PC-3 (cell line): ENCODE data around the gene BRWD1. TPM values are rescaled to one million over a fixed set of nuclear protein-coding genes. Genes with fewer than 3 reads are reported as not detected.

Source experiments
- ATAC-seq: fragments of 200-7000 bp; cut with Tn5 transposase; 2 replicates; pipeline ENCODE4 v1.9.1; 2020; ENCODE audit warnings: mild to moderate bottlenecking, moderate library complexity
- BruUV-seq: library from RNA; stranded (reverse); fragments of 400-500 nt; replicated peaks from 2 replicates; lab custom pipeline; 2021; lab: Mats Ljungman, UMichigan
- CTCF ChIA-PET: fragments of 300-600 bp; sonication (Branson Sonifier 250); formaldehyde crosslinking; loops from one replicate; lab custom pipeline; 2022; ENCODE audit warnings: antibody characterized with exemption; lab: Charles Lee
- POLR2A ChIA-PET: fragments of 300-600 bp; sonication (Branson Sonifier 250); formaldehyde crosslinking; loops from one replicate; lab custom pipeline; 2022; ENCODE audit warnings: antibody characterized with exemption; ENCODE audit not compliant: unreplicated experiment; lab: Charles Lee
- DNase-seq: peaks from one replicate; pipeline ENCODE4 v3.0.0-alpha.2; 2015
- H2AFZ ChIP-seq: fragments of 300-600 bp; sonication (generic); 2 replicates; pipeline ENCODE4 v1.6.0; 2016; ENCODE audit warnings: antibody characterized with exemption, low read length
- H3F3A ChIP-seq: fragments of 300-600 bp; sonication (generic); one replicate; pipeline ENCODE4 v1.6.0; 2017; ENCODE audit warnings: antibody characterized with exemption, low read length, control low read depth, mild to moderate bottlenecking; ENCODE audit not compliant: unreplicated experiment
- H3K27ac ChIP-seq: fragments of 300-600 bp; sonication (generic); 2 replicates; pipeline ENCODE4 v1.5.1; 2016; ENCODE audit warnings: mild to moderate bottlenecking, low read length
- H3K27me3 ChIP-seq: fragments of 300-600 bp; sonication (generic); 2 replicates; pipeline ENCODE4 v1.6.1; 2016; ENCODE audit warnings: low read length, mixed read lengths
- H3K36me3 ChIP-seq: fragments of 300-600 bp; sonication (generic); 2 replicates; pipeline ENCODE4 v1.6.1; 2016; ENCODE audit warnings: low read depth, mixed run types, low read length, mixed read lengths
- H3K4me1 ChIP-seq: fragments of 300-600 bp; sonication (generic); 2 replicates; pipeline ENCODE4 v1.5.1; 2016; ENCODE audit warnings: low read length; ENCODE audit not compliant: insufficient read depth
- H3K4me2 ChIP-seq: fragments of 300-600 bp; sonication (generic); 2 replicates; pipeline ENCODE4 v1.6.0; 2016; ENCODE audit warnings: low read length
- H3K4me3 ChIP-seq: fragments of 300-600 bp; sonication (generic); 2 replicates; pipeline ENCODE4 v1.5.1; 2016; ENCODE audit warnings: mild to moderate bottlenecking, low read length, mixed read lengths
- H3K79me2 ChIP-seq: fragments of 300-600 bp; sonication (generic); 2 replicates; pipeline ENCODE4 v1.6.1; 2017; ENCODE audit warnings: low read length, mixed read lengths
- H3K9ac ChIP-seq: fragments of 300-600 bp; sonication (generic); 2 replicates; pipeline ENCODE4 v1.6.0; 2016; ENCODE audit warnings: mild to moderate bottlenecking, low read length
- H3K9me2 ChIP-seq: fragments of 300-600 bp; sonication (generic); replicated peaks from 2 replicates; pipeline ENCODE4 v1.6.1; 2016; ENCODE audit warnings: mixed run types, low read length, mixed read lengths
- H3K9me3 ChIP-seq: fragments of 300-600 bp; sonication (generic); 2 replicates; pipeline ENCODE4 v1.6.1; 2016; ENCODE audit warnings: low read length, mixed read lengths
- H4K20me1 ChIP-seq: fragments of 300-600 bp; sonication (generic); 2 replicates; pipeline ENCODE4 v1.6.1; 2016; ENCODE audit warnings: low read length, mixed read lengths
- EZH2 ChIP-seq: fragments of 300-600 bp; sonication (generic); IDR thresholded peaks from one replicate; pipeline ENCODE4 v1.6.1; 2017; ENCODE audit warnings: antibody characterized with exemption, mild to moderate bottlenecking, low read length; ENCODE audit not compliant: unreplicated experiment
- EZH2phosphoT487 ChIP-seq: fragments of 300-600 bp; sonication (generic); IDR thresholded peaks from 2 replicates; pipeline ENCODE4 v1.6.1; 2018; ENCODE audit warnings: mild to moderate bottlenecking, antibody characterized with exemption, low read length, borderline replicate concordance
- intact Hi-C: fragments of 100-400 bp; cut with micrococcal nuclease; formaldehyde crosslinking; loops from 2 replicates; pipeline ENCODE4 v1.9.0; 2023
- total RNA-seq: library from RNA; depleted of rRNA; stranded (reverse); fragments of >200 nt; gene quantifications from 2 replicates; pipeline ENCODE4 v1.2.3, GENCODE V29; 2014
- TF ChIP-seq, protein P1 (sequence below): fragments of 300-600 bp; sonication (generic); conservative IDR thresholded peaks from 2 replicates; pipeline ENCODE4 v1.5.1; 2017; ENCODE audit warnings: antibody characterized with exemption, low read depth, mild to moderate bottlenecking, low read length

The BRWD1 gene
- total RNA-seq, 1 experiment from 2014 or later = 29.3 TPM

DNA sequence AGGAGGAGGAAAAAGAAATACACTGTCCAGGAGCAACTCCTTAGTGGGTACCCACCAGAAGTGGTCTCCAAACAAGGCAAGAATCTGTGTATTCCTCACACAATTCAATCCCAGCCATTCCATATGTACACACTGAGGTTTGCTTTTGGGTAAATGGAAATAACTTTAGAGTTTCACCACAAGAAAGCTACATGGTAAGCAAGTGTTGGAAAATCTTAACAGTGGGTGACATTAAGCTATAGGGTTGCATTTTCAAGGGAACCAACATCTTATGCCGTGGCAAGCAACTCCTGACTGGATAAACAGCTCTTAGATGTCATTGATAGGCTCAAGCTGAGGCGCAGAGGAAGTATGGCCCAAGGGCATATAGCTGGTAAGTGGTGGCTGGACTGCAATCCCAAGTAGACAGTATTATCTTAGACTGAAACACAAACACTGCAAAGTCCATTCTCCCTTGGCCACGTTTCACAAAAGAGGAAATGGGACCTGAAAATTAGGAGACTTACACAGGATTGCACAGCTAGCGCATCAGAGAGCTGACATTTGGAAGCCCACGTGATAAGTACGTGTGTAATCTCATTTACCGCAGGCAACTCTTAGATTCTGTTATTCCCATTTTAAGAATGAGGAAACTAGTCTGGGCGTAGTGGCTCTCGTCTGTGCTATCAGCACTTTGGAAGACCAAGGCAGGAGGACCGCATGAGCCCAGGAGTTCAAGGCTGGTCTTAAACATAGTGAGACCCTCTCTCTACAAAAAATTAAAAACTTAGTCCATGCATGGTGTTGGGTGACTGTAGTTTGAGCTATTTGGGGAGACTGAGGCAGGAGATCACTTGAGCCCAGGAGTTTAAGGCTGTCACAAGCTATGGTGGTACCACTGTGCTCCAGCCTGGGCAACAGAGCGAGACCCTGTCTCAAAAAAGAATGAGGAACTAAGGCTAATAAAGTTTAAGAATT, 4.0 kb upstream of the BRWD1 start:
- ATAC-seq (no peak), DNase-seq (peak; percentile 15)
- Histone ChIP-seq H3K79me2 (peaks cover 19% of the 10 kb centered on the region), H2AFZ (no peak overlapping the region), H3K9ac (no peak overlapping the region), H3K4me3 (no peak overlapping the region), H3K9me2 (no peaks in the 10 kb centered on the region), H3K27ac (no peak overlapping the region), H3K4me1 (peaks cover 42% of the 10 kb centered on the region), H3F3A (peaks cover 4% of the 10 kb centered on the region), H3K4me2 (no peak overlapping the region), H3K36me3 (no peaks in the 10 kb centered on the region), H4K20me1 (no peaks in the 10 kb centered on the region), H3K27me3 (no peaks in the 10 kb centered on the region), H3K9me3 (no peaks in the 10 kb centered on the region)
- TF ChIP-seq, protein P1, sequence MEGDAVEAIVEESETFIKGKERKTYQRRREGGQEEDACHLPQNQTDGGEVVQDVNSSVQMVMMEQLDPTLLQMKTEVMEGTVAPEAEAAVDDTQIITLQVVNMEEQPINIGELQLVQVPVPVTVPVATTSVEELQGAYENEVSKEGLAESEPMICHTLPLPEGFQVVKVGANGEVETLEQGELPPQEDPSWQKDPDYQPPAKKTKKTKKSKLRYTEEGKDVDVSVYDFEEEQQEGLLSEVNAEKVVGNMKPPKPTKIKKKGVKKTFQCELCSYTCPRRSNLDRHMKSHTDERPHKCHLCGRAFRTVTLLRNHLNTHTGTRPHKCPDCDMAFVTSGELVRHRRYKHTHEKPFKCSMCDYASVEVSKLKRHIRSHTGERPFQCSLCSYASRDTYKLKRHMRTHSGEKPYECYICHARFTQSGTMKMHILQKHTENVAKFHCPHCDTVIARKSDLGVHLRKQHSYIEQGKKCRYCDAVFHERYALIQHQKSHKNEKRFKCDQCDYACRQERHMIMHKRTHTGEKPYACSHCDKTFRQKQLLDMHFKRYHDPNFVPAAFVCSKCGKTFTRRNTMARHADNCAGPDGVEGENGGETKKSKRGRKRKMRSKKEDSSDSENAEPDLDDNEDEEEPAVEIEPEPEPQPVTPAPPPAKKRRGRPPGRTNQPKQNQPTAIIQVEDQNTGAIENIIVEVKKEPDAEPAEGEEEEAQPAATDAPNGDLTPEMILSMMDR = no peak
- TF ChIP-seq EZH2 (no peak), EZH2phosphoT487 (no peak)
- BruUV-seq = no TSS peak
- intact Hi-C loops = loop anchor here (10.0 kb wide), 1 partner anchor 127 kb away; the partner anchor contains the start of gene LCA5L
- ChIA-PET CTCF (no interaction called here), POLR2A (no interaction called here)

DNA sequence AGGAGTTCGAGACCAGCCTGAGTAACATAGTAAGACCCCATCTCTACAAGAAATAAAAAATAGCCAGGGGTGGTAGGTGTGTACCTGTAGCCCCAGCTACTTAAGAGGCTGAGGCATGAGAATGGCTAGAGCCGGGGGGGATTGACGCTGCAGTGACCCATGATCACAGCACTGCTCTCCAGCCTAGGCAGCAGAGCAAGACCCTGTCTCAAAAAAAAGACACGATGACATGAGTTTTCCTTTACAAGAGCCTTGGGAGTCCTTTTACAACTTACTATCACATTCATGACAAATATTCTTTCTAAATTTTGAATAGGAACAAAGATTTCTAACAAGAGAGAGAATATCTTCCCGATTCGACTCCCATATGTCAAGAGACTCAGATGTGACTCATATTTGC, 3.3 kb upstream of the BRWD1 start:
- no peaks in the 10 kb centered on the region for H3K9me2 ChIP-seq
- ChIA-PET POLR2A (no interaction called here), CTCF (no interaction called here)
- H2AFZ ChIP-seq = no peak overlapping the region
- ATAC-seq (no peak), DNase-seq (peak; percentile 31)
- H3K36me3 ChIP-seq = peaks cover 1% of the 10 kb centered on the region; the same call in 1 of the 2 replicates
- peaks cover 2% of the 10 kb centered on the region for H3F3A ChIP-seq
- H3K9ac ChIP-seq = no peak overlapping the region
- H3K4me3 ChIP-seq = no peak overlapping the region
- H3K79me2 ChIP-seq = peaks cover 24% of the 10 kb centered on the region
- no peak for TF ChIP-seq EZH2
- no peak for TF ChIP-seq EZH2phosphoT487
- TF ChIP-seq, protein P1 = no peak
- H3K27ac ChIP-seq = no peak overlapping the region
- intact Hi-C loops = loop anchor here (10.0 kb wide), 1 partner anchor 128 kb away; the partner anchor contains the start of gene LCA5L
- peaks cover 4% of the 10 kb centered on the region; the same call in 1 of the 2 replicates for H4K20me1 ChIP-seq
- H3K27me3 ChIP-seq = no peaks in the 10 kb centered on the region
- no peak overlapping the region for H3K4me2 ChIP-seq
- H3K9me3 ChIP-seq = no peaks in the 10 kb centered on the region
- BruUV-seq = no TSS peak
- peaks cover 40% of the 10 kb centered on the region for H3K4me1 ChIP-seq
